D721Med (cell line): ENCODE results near the gene SNX4.

Experiments
- DNase-seq: peaks from one replicate; pipeline ENCODE4 v3.0.0; 2011; ENCODE audit warnings: low spot score; ENCODE audit not compliant: insufficient read length
- FAIRE-seq: peaks from 2 replicates; lab custom pipeline; 2011; peaks lifted over from hg19 to GRCh38; lab: Jason Lieb, UNC
- TF ChIP-seq, protein P1 (sequence below): IDR thresholded peaks from 2 replicates; pipeline ENCODE4 v1.5.1; 2012; ENCODE audit warnings: mild to moderate bottlenecking, control low read depth; ENCODE audit not compliant: insufficient read depth; ENCODE audit errors: missing control alignments

Gene SNX4

GRCh38 chr3:125513490-125514115 lies 6.4 kb downstream of the SNX4 start:
- no peak for DNase-seq
- FAIRE-seq, result no peak
- TF ChIP-seq, protein P1, sequence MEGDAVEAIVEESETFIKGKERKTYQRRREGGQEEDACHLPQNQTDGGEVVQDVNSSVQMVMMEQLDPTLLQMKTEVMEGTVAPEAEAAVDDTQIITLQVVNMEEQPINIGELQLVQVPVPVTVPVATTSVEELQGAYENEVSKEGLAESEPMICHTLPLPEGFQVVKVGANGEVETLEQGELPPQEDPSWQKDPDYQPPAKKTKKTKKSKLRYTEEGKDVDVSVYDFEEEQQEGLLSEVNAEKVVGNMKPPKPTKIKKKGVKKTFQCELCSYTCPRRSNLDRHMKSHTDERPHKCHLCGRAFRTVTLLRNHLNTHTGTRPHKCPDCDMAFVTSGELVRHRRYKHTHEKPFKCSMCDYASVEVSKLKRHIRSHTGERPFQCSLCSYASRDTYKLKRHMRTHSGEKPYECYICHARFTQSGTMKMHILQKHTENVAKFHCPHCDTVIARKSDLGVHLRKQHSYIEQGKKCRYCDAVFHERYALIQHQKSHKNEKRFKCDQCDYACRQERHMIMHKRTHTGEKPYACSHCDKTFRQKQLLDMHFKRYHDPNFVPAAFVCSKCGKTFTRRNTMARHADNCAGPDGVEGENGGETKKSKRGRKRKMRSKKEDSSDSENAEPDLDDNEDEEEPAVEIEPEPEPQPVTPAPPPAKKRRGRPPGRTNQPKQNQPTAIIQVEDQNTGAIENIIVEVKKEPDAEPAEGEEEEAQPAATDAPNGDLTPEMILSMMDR, result no peak

DNA sequence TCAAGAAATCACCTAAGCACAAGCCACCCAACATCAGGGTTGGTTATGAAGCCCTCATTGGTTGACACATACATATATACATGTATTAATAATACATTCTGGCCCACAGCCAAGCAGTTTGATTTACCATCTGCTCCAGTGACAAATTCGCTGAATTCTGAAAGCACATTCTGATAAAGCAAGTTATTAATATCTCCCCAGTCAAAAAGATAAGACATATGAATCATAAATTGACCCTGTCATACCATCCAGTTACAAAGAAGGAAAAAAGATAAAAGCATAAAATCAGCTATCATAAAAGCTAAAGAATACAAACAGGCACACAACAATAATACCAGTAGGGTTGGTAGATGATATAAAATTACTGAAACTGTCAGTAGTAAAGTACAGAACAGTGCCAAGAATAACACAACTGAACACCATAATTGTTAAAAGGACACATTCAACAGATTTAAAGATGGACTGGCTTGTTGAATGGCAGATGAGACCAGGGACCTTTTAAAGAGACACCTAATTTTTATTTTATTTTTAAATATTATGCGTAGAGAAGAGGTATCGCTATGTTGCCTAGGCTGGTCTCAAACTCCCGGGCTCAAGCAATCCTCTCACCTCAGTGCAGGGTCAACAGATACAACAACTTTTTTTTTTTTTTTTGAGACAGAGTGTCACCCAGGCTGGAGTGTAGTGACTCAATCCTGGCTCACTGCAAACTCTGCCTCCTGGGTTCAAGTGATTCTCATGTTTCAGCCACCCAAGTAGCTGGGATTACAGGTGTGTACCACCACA lies 7.7 kb downstream of the SNX4 start:
- no peak for FAIRE-seq
- DNase-seq, result no peak
- TF ChIP-seq, protein P1, result no peak

DNA sequence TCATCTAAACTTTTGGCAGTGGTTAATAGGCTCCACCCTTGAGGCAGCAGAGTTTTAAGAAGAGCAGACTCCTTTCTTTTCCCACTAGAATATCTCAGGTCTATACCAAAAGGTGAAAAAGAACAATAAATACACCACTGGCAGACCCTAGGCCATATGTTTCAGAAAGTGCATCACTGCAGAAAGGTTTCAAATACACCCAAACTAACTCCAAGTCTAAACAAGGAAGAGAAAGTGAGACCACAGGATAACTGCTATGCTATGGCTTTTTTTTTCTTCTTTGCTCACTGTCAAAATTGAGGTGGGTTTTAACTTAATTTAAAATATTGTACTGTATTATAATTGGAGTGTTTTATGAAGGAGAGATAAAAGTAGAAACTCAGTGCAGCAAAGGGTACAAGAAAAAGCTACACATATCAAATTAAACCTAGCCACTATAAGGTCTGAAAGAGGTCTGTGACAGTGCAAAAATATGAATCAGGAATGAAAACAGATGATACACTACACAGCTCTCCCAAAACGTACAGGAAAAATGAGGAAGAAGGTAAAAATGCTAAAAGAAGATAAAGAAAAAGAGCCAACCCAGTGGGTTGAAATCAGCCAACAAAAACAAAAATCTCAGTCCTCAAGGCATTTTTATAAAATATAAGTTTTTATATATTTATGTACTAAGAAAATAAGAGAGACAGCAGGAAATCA lies 8.4 kb downstream of the SNX4 start:
- TF ChIP-seq, protein P1, result no peak
- FAIRE-seq (no peak), DNase-seq (no peak)

GRCh38 chr3:125507128-125507527 lies 12.9 kb downstream of the SNX4 start:
- TF ChIP-seq, protein P1, result no peak
- FAIRE-seq, result no peak

GRCh38 chr3:125498630-125499029 lies 21.4 kb downstream of the SNX4 start:
- no peak for FAIRE-seq
- TF ChIP-seq, protein P1, result no peak
- no peak for DNase-seq

More at GRCh38 chr3:125507128-125507527, 12.9 kb downstream of the SNX4 start:
- no peak for DNase-seq

- TF ChIP-seq, protein P1, result no peak
- FAIRE-seq (no peak), DNase-seq (no peak)
Measured at GRCh38 chr3:125496701-125497100, 23.3 kb downstream of the SNX4 start.

GRCh38 chr3:125482406-125482805 lies 37.6 kb downstream of the SNX4 start:
- FAIRE-seq, result no peak
- DNase-seq, result no peak
- TF ChIP-seq, protein P1, result no peak
